ENCODE data around the gene ZNF280C. TPM values are rescaled to one million over a fixed set of nuclear protein-coding genes. Genes with fewer than 3 reads are reported as not detected.
A peak's percentile ranks its signal among the peaks of the same experiment; 100 is the strongest.
"Not testable (repeated sequence)": the region's sequence is repeated elsewhere in the genome, so short reads cannot be mapped to it uniquely, and the experiment has no call there.

Gene ZNF280C
- total RNA-seq, 1 donor from 2014 or later = 2.9 TPM

DNA sequence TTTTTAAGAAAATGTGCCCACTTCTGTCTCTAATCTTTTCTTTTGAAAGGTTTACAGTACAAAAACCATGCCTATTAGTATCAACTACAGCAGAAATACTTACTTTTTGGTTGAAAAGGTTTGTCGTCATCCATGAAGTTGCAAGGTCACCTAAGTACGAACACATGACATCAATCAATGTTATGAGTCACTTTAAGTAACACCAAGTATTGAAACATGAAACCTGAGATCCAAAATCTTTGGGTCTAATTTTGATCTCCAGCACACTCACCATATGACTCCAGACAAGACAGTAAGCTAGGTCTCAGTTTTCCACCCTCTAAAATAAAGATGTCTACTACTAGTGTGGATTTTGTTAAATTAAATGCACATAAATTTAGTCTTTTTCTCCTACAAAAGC, 8.4 kb downstream of the ZNF280C start:
- no peak for ATAC-seq

- ATAC-seq = no peak
Measured at GRCh38 chrX:130253916-130254315, 14.8 kb downstream of the ZNF280C start.

DNA sequence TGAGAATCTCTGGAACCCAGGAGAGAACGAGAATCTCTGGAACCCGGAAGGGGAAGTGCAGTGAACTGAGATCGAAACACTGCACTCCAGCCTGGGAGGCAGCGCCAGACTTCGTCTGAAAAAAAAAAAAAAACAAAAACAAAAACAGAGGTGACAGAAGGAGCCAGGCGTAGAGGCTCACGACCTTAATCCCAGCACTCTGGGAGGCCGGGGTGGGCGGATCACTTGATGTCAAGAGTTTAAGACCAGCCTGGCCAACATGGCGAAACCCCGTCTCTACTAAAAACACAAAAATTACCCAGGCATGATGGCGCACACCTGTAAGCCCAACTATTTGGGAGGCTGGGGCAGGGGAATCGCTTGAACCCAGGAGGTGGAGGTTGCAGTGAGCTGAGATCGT, 17.0 kb downstream of the ZNF280C start:
- no peak for ATAC-seq

DNA sequence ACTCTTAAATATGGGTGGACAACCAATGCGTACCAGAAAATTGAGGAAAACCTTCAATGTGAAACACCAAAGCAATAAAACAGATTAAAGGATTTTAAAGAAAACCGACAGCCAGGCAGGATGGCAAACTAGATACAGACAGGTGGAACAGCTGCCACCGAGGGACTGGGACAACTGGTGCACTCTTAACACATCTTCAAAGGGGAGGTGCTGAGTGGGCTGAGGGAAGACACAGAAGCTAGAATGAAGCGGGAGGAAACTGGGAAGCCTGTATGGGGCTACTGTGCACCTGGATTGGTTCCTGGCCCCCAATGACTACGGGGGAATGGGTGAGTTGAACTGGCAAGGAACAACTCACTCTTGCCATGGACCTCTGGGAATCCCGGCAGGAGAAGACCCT, 20.7 kb downstream of the ZNF280C start:
- ATAC-seq = no peak

DNA sequence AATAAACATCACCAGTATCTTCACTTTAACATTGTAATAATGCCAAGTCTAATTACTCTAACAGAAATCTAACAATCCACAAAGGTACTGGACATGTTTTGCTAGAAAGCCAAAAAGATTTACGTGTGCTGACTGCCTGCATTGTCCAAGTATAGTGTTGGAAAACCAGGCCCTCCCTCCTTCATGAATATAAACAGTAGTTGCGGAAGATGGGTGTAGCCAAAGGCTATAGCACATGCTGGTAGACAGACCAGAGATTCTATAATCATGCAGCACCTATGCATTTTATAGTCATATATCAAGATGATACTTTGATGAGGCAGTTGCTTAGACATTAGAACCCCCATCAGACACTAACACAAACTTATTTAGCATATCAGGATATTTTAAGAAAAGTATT, 22.6 kb downstream of the ZNF280C start:
- ATAC-seq = no peak

- ATAC-seq = no peak
Measured at GRCh38 chrX:130245441-130245840, 23.3 kb downstream of the ZNF280C start.

DNA sequence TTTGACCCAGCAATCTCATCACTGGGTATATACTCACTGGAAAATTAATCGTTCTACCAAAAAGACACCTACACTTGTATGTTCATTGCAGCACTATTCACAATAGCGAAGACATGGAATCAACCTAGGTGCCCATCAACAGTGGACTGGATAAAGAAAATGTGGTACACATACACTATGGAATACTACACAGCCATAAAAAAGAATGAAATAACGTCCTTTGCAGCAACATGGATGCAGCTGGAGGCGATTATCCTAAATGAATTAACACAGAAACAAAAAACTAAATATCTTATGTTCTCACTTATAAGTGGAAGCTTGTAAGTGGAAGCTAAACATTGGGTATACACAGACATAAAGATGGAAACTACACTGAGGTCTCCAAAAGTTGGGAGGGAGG, 37.5 kb downstream of the ZNF280C start:
- not testable (repeated sequence) for ATAC-seq

DNA sequence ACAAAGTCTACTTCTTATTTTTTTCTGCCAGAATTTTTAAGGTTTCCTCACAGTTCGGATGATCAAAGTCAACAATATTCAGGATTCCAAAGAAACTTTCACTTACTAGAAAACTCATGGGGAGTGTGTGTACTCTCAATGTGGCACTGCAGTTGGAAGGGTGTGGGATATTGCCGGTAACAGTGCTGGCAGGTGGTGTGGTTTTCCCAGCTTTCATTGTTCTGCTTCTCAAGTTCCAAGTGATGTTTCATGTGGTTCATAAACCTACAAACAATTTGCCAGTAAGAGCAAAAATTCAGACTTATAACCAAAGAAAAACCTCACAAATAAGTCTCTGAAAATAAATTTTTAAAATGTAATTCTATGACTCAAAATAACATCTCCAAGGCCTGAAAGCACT, 39.8 kb downstream of the ZNF280C start:
- ATAC-seq = no peak

DNA sequence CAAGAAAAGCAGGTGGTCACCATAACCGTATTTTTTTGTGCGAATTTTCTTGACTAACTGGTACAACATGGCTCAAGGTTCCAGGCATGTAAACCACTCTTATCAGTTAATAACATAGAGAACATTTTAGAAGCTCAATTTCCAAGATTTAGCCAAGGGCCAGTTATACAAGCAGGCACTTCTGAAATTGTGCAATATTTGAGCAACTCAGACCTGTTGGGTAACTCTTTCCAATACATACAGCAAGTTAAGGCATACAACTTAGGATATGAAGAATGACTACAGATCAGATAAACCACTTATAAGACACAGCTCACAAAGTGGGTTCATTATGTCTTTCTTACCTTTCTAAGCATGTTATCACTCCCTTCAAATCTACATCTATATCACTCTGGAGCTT, 43.9 kb downstream of the ZNF280C start:
- peak; percentile 75 for ATAC-seq

DNA sequence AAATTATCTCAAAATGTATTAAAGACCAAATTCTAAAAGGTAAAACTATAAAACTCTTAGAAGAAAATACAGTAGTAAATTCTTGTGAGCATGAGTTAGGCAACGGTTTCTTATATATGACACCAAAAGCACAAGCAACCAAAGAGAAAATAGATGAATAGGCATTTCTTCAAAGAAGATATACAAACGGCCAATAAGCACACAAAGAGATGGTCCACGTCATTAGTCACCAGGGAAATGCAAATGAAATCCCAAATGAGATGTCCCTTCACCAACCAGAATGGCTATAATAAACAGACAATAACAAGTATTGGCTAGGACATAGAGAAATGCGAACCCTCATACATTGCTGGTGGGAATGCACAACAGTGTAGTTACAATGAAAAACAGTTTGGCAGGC, 52.4 kb downstream of the ZNF280C start:
- no peak for ATAC-seq

GRCh38 chrX:130213376-130213775, 55.3 kb downstream of the ZNF280C start:
- ATAC-seq = no peak

- no peak for ATAC-seq
Measured at GRCh38 chrX:130212371-130212770, 56.3 kb downstream of the ZNF280C start.

- no peak for ATAC-seq
Measured at GRCh38 chrX:130211415-130212186, 57.1 kb downstream of the ZNF280C start.

- ATAC-seq = no peak
Measured at GRCh38 chrX:130204647-130205046, 64.1 kb downstream of the ZNF280C start.

GRCh38 chrX:130197464-130197863, 71.2 kb downstream of the ZNF280C start:
- no peak for ATAC-seq

DNA sequence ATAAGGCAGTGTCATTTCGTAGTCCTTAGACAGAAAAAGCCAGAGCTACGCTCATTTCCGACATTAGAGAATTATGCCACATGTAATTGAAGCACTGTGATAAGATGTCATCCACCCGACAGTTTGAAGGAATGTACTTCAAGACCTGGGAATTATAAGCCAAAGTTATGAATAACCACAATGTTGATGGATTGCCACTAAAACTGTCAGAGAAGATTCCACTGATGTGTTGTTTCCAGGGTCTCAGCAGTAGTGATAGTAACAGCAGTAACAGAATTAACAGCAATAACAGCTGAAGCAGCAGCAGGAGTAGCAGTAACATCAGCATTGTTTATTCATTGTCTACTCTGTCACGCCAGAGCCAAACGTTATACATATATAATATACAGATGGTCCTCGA, 72.2 kb downstream of the ZNF280C start:
- no peak for ATAC-seq

GRCh38 chrX:130190801-130191200, 77.9 kb downstream of the ZNF280C start:
- no peak for ATAC-seq

DNA sequence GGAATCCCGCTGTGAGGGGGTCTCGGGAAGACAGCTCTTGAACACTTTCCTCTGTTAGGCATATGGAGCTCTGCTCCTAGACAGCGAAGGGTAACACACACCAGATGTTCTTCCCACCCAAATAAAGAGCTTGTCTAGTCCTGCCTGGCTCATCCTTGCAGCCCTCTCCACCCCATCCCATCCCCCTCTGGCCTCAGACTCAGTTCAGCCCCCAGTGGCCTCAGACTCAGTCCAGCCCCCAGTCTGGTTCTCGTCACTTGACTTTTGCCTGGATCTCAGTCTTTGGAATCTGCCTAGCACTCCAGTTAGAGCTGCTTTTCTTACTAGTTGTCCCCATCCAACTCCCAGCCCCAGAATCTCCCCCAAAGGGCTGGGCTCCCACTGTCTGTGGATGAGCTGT, 82.0 kb downstream of the ZNF280C start:
- ATAC-seq = no peak

GRCh38 chrX:130184857-130185256, 83.8 kb downstream of the ZNF280C start:
- ATAC-seq = no peak

- ATAC-seq = no peak
Measured at GRCh38 chrX:130184168-130184567, 84.5 kb downstream of the ZNF280C start.

- ATAC-seq = no peak
Measured at GRCh38 chrX:130179579-130180215, 89.0 kb downstream of the ZNF280C start.

DNA sequence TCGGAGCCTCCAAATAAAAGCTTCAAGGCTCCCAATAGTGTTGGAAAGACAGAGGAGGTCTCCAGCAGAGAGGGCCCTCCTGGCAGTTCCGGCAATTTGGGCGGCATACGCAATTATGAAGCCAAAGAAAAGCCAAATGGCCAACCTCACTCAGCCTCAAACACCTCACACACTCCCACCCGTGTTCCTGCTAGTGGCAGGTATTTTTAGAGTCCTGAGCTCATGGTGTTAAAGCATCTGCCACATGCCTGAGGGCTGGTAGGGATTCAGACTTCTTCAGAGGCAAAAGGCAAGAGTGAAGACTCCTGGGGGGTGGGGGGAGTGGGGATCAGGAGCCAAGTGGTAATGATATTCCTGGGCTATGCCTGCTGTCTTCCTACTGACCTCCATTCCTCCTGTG, 89.5 kb downstream of the ZNF280C start:
- ATAC-seq = no peak

- ATAC-seq = no peak
Measured at GRCh38 chrX:130176942-130177341, 91.8 kb downstream of the ZNF280C start.

GRCh38 chrX:130176354-130176776, 92.3 kb downstream of the ZNF280C start:
- ATAC-seq = peak; percentile 32

All from esophagus mucosa (tissue), 1 donor.